ENCODE results near the gene PITPNM3. TPM values are rescaled to one million over a fixed set of nuclear protein-coding genes. Genes with fewer than 3 reads are reported as not detected.

Gene PITPNM3
- total RNA-seq, 1 experiment from 2014 or later: 0.71 TPM

DNA sequence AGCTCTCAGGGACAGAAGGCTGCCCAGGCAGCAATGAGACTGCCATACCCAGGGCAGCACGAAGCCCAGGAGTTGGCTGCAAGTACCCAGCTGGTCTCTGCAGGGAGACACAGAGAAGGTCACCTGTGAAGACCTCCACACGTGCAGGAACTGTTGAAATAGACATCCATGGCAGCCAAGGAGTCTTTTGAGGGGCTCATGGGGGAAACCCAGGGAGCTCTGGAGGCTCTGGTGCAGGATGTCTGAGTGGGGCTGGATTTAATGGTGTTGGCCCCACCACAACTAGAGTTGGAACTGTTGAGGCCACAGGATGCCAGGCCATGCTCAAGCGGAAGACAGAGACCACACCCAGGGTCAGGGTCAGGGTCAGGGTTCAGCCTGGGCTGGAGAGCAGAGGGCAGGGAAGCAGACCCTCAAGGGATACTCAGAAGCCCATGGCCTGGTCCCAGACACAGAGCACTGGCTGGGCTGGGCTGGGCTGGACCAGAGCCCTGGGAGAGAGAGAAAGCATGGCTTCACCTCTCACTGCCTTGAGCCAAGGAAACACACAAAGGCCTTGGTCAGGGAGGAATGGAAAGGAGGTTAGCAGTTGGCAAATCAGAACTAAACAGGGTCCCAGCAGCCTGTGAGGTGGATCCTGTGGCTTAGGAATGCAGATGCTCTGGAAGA, 21.4 kb downstream of the PITPNM3 start:
- Histone ChIP-seq H3K4me3 (ENCODE audit: low read depth, low read length, poor library complexity, severe bottlenecking) (no peak overlapping the region), H3K27me3 (replicated peaks; ENCODE audit: insufficient read depth, low read depth, low read length, poor library complexity) (no peaks in the 10 kb centered on the region), H3K9me3 (ENCODE audit: low read depth, low read length, poor library complexity, severe bottlenecking) (no peaks in the 10 kb centered on the region), H3K27ac (ENCODE audit: low read depth, low read length, poor library complexity, severe bottlenecking) (no peak overlapping the region), H3K4me1 (ENCODE audit: insufficient read depth, low read length, poor library complexity, severe bottlenecking) (no peaks in the 10 kb centered on the region), H3K36me3 (ENCODE audit: insufficient read depth, low read length, poor library complexity, severe bottlenecking) (no peaks in the 10 kb centered on the region)
- BruUV-seq (replicated peaks): no TSS peak
- POLR2A ChIA-PET (ENCODE audit: low non-redundant PET): no interaction called here
- TF ChIP-seq, protein P1, sequence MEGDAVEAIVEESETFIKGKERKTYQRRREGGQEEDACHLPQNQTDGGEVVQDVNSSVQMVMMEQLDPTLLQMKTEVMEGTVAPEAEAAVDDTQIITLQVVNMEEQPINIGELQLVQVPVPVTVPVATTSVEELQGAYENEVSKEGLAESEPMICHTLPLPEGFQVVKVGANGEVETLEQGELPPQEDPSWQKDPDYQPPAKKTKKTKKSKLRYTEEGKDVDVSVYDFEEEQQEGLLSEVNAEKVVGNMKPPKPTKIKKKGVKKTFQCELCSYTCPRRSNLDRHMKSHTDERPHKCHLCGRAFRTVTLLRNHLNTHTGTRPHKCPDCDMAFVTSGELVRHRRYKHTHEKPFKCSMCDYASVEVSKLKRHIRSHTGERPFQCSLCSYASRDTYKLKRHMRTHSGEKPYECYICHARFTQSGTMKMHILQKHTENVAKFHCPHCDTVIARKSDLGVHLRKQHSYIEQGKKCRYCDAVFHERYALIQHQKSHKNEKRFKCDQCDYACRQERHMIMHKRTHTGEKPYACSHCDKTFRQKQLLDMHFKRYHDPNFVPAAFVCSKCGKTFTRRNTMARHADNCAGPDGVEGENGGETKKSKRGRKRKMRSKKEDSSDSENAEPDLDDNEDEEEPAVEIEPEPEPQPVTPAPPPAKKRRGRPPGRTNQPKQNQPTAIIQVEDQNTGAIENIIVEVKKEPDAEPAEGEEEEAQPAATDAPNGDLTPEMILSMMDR (conservative IDR thresholded peaks at IDR 0.05; ENCODE audit: low read depth, low read length): no peak
- no peak for TF ChIP-seq EZH2 (IDR thresholded peaks at IDR 0.05; ENCODE audit: borderline replicate concordance, low read depth, low read length, poor library complexity, severe bottlenecking)
- DNase-seq (ENCODE audit: low spot score): no peak
- CTCF ChIA-PET: interaction anchor here (0.7 kb wide), 1 partner anchor 62 kb away, joined by 12 read pairs; no protein-coding TSS in a partner anchor
- intact Hi-C loops (cut with micrococcal nuclease; ENCODE audit: unreplicated experiment): no loop called here

DNA sequence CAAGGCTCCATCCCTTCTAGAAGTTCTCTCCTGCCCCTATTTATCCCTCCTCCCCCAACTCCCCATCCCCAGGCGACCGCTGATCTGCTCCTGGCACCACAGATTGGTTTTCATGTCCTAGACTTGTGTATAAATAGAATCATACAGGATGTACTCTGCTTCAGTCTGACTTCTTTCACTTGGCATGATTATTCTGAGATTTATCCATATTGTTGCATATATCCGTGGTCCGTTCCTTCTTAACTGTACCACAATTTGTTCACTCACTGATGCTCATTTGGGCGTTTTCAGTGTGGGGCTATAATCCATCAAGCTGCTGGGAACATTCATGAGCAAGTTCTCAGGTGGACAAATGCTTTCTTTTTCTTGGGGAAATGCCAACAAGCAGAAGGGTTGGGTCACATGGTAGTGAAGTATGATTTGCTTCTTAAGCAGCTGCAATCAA, 23.9 kb downstream of the PITPNM3 start:
- Histone ChIP-seq H3K9me3 (ENCODE audit: low read depth, low read length, poor library complexity, severe bottlenecking) (no peaks in the 10 kb centered on the region), H3K4me3 (ENCODE audit: low read depth, low read length, poor library complexity, severe bottlenecking) (no peak overlapping the region), H3K27me3 (replicated peaks; ENCODE audit: insufficient read depth, low read depth, low read length, poor library complexity) (no peaks in the 10 kb centered on the region), H3K4me1 (ENCODE audit: insufficient read depth, low read length, poor library complexity, severe bottlenecking) (no peaks in the 10 kb centered on the region), H3K27ac (ENCODE audit: low read depth, low read length, poor library complexity, severe bottlenecking) (no peak overlapping the region), H3K36me3 (ENCODE audit: insufficient read depth, low read length, poor library complexity, severe bottlenecking) (no peaks in the 10 kb centered on the region)
- TF ChIP-seq EZH2 (IDR thresholded peaks at IDR 0.05; ENCODE audit: borderline replicate concordance, low read depth, low read length, poor library complexity, severe bottlenecking): no peak
- BruUV-seq (replicated peaks): no TSS peak
- CTCF ChIA-PET: no interaction called here
- intact Hi-C loops (cut with micrococcal nuclease; ENCODE audit: unreplicated experiment): no loop called here
- POLR2A ChIA-PET (ENCODE audit: low non-redundant PET): interaction anchor here (0.7 kb wide), 1 partner anchor 1674 kb away, joined by 3 read pairs; no protein-coding TSS in a partner anchor
- DNase-seq (ENCODE audit: low spot score): no peak

DNA sequence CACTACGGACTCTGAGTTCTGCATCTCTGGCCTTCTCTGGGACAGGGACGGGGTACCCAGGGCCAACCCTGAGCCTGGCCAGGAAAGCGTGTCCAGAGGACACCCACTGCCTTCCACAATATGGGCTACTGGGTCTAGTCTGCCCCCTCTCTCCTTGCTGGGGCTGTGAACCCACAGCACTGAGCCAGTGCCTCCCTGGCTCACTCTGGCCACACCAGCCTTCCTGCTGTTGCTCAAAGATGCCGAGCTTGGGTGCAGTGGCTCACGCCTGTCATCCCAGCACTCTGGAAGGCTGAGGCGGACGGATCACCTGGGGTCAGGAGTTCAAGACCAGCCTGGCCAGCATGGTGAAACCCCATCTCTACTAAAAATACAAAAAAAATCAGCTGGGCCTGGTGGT, 24.8 kb downstream of the PITPNM3 start:
- intact Hi-C loops (cut with micrococcal nuclease; ENCODE audit: unreplicated experiment): no loop called here
- no TSS peak for BruUV-seq (replicated peaks)
- CTCF ChIA-PET: no interaction called here
- no peak overlapping the region for H3K4me3 ChIP-seq (ENCODE audit: low read depth, low read length, poor library complexity, severe bottlenecking)
- no peaks in the 10 kb centered on the region for H3K27me3 ChIP-seq (replicated peaks; ENCODE audit: insufficient read depth, low read depth, low read length, poor library complexity)
- no peak overlapping the region for H3K27ac ChIP-seq (ENCODE audit: low read depth, low read length, poor library complexity, severe bottlenecking)
- H3K4me1 ChIP-seq (ENCODE audit: insufficient read depth, low read length, poor library complexity, severe bottlenecking): no peaks in the 10 kb centered on the region
- H3K36me3 ChIP-seq (ENCODE audit: insufficient read depth, low read length, poor library complexity, severe bottlenecking): no peaks in the 10 kb centered on the region
- no peak for DNase-seq (ENCODE audit: low spot score)
- TF ChIP-seq, protein P1 (conservative IDR thresholded peaks at IDR 0.05; ENCODE audit: low read depth, low read length): no peak
- no peak for TF ChIP-seq EZH2 (IDR thresholded peaks at IDR 0.05; ENCODE audit: borderline replicate concordance, low read depth, low read length, poor library complexity, severe bottlenecking)
- no peaks in the 10 kb centered on the region for H3K9me3 ChIP-seq (ENCODE audit: low read depth, low read length, poor library complexity, severe bottlenecking)
- POLR2A ChIA-PET (ENCODE audit: low non-redundant PET): interaction anchor here (0.6 kb wide), 1 partner anchor 36 kb away, joined by 5 read pairs; no protein-coding TSS in a partner anchor

All from A673 (cell line).